NCI-H446 (cell line): ENCODE data around the gene TAF15.

Source experiments
- DNase-seq, 2 experiments: peaks; one replicate each; lab custom pipeline; 2025; lab: John Stamatoyannopoulos, UW

TAF15 gene

DNA sequence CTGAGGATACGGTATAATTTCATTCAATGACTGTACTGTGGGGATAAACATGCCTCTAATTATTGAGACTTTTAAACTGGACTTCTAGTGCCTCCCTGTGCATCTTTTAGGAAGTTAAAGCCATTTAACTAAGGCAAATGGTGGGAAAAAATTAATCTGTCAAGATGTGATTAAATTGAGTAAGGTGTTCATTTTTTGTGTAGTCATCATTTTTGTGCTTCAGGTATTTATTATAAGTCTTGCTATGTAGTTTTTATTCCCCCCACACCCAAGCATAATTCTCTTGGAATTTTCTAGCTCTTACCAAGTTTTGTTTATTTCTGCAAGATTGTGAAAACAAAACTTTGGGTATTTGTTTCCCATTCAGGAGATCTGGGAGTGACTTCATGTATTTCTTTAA is 10.2 kb downstream of the TAF15 start:
- DNase-seq = no peak

GRCh38 chr17:35821308-35821707 is 12.0 kb downstream of the TAF15 start:
- no peak for DNase-seq

DNA sequence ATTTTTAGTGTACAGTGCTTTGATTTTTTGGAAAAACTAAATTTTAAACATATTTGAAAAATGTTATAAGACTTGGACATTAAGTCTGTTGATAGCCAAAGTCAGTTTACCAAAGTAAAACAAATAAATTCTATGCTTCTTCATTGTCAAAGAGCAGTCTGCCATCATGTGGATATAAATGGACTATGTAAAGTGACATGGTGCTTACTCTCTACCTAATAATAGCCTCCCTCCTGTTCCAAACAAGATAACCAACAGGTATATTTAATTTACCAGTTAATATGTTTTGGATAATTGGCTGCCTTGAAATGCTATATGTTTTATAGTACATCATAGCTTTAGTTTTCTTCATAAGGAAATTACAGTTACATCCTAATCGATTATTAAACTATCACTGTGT is 15.9 kb downstream of the TAF15 start:
- DNase-seq = no peak

DNA sequence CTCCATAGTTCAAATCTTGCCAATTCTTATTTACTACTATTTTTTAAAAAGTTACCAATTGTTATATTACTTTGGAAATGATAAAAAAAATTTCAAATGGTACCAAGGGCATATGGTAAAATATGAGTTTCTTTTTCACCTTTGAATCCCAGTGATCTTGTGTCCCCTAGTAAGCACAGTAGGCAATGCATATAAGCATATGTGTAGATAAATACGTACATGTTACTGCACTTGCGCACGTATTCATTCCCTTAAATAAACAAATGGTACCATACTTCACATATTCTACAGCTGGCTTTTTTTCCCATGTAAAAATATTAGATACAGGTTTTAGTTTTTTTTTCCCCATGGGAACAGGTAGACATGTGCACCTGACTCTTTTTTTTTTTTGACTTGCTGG is 31.8 kb downstream of the TAF15 start:
- no peak for DNase-seq

DNA sequence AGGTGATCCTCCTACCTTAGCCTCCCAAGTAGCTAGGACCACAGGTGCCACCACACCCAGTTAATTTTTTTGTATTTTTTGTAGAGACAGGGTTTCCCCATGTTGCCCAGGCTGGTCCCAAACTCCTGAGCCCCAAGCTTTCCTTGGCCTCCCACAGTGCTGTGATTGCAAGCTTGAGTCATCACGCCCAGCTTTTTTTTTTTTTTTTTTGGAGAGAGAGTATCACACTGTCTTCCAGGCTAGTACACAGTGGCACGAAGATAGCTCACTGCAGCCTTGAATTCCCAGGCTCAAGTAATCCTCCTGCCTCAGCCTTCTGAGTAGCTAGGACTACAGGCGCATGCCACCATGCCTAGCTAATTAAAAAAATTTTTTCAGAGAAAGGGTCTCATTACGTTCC is 32.2 kb downstream of the TAF15 start:
- no peak for DNase-seq

DNA sequence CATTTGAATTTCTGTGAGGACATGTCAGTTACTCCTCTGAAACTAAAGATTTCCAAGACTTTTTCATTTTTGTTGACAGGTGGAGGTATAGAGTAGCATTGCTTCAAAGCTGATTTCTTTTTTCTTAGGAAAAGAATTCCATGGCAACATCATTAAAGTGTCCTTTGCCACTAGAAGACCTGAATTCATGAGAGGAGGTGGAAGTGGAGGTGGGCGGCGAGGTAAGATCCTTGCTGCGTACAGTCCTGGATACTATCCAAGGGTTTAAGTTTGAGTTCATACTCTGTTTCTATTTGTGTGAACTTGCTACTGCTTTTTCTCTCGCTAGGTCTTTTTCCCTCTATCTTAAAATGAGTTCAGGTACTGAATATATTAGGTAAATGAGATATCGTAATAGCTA is 33.0 kb downstream of the TAF15 start:
- DNase-seq = no peak

DNA sequence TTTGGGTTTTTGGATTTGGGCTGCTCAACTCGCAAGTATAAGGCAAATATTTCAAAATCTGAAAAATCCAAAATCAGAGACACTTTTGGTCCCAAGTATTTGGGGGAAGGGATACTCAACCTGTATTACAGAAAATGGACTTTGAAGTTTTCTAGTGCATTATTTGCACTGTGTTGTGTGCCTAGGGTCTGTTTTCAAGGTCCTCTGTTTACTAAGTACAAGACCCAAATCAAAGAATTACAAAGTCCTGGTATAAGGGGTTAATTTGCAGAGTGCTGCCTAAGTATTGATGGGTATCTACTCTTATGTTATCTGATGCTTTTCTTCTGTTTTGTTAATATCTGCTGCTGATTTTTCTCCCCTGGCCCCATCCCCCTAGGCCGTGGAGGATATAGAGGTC is 34.4 kb downstream of the TAF15 start:
- no peak for DNase-seq

- no peak for DNase-seq
These were observed 35.3 kb downstream of the TAF15 start for GRCh38 chr17:35844547-35844946.

GRCh38 chr17:35846055-35846809 is 36.9 kb downstream of the TAF15 start:
- no peak for DNase-seq

DNA sequence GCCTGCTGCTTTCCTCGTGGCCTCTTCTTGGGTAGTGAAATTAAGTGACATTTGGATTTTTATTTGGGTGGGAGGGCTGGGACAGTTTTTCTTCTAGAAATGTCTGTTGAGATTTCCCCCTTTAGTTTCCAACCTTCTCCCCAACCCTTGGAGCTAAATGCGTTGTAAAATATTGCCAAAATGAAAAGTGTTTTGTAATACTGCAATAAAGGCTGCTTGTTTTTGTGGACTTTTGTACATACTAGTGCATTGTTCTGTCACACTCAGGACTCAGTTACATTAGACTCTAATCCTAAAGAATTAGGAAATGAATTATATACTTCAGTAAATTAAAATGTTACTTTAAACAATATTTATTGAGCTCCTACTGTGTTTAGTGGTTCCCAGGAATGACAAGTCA is 37.7 kb downstream of the TAF15 start:
- no peak for DNase-seq

- DNase-seq = no peak
These were observed 38.5 kb downstream of the TAF15 start for GRCh38 chr17:35847633-35848373.

GRCh38 chr17:35849469-35850348 is 40.4 kb downstream of the TAF15 start:
- peak; percentile 34 to 70 for DNase-seq

GRCh38 chr17:35855965-35856364 is 46.7 kb downstream of the TAF15 start:
- no peak for DNase-seq

DNA sequence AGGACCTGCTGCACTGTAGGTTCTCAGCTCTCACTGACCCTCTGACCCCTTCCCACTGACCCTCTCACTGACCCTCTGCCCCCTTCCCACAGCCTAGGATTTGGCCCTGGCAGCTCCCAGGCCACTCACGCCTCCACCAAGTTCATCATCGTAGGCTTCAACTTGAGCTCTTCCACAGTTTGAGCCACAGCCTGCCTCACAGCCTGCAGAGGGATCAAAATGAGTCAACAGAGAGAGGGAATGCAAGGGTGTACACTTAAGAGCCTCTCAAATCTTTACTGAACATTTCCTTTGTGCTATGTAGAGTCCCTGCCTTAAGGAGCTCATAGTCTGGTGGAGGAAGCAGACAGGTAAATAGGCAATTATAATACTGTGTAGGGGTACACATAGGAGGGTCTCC is 47.3 kb downstream of the TAF15 start:
- DNase-seq = no peak

DNA sequence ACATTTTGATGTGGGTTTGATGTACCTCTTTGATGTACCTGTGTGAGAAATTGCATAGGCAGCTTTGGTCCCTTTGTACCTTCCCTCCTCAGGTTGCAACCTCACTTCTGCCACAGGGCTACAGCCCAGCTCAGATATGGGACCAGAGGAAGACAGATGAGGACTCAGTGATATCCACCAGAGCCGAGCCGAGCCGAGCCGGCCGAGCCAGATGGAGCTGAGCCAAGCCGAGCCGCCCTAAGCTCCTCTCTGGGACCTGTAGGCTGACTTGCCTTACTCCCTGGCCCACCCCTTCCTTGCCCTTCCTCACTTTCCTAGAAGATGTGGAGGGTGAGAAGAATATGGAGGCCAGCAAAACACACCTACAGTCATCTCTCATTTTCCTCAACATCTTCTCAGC is 55.6 kb downstream of the TAF15 start:
- DNase-seq = no peak

DNA sequence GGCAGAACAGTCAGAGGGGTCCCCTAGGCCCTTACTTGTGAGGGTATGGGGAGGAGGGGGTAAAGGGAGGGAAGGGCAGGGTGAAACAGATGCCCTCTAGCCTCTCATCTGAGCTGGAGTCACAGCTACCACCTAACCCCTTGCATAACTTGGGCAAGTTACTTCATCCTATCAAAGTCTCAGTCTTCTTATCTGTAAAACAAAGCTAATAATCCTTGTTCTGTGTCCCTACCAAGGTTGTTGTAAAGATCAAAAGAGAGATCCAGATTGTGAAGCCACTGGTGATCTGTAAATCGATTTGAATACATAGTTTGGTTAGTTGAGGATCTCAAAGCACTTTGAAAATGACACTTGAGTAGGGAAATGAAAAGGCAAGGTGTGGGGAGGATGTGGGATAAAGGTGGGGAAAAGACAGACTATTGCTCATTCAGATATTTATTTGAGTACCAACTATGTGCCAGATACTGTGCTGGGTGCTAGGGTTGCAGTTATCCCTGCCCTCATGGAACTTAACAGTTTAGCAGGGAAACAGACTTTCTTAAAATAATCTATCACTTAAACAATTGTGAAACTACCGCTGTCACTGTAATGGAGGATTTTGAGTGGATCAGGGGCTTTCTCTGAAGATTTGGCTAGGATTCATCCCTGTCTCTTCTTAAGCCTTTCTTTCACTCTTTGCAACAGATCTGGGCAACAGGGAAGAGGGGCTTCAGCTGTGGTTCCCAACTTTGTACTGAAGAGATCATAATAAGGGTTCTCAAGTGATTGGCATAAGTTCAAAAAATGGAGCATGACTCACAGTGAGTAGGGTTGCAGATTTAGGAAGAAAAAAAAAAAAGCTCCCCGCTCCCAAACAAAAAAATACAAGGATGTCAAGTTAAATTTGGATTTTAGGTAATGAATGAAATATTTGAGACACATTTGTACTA is 56.4 kb downstream of the TAF15 start:
- DNase-seq = no peak

- no peak for DNase-seq
These were observed 57.2 kb downstream of the TAF15 start for GRCh38 chr17:35866341-35866950.

GRCh38 chr17:35867574-35867973 is 58.3 kb downstream of the TAF15 start:
- DNase-seq = no peak

GRCh38 chr17:35868737-35869136 is 59.5 kb downstream of the TAF15 start, which contains the start of gene HEATR9:
Gene HEATR9, minus strand, starts transcription at chr17:35868891. Its CDS starts 149 bp downstream, at chr17:35868742.
- DNase-seq = no peak

DNA sequence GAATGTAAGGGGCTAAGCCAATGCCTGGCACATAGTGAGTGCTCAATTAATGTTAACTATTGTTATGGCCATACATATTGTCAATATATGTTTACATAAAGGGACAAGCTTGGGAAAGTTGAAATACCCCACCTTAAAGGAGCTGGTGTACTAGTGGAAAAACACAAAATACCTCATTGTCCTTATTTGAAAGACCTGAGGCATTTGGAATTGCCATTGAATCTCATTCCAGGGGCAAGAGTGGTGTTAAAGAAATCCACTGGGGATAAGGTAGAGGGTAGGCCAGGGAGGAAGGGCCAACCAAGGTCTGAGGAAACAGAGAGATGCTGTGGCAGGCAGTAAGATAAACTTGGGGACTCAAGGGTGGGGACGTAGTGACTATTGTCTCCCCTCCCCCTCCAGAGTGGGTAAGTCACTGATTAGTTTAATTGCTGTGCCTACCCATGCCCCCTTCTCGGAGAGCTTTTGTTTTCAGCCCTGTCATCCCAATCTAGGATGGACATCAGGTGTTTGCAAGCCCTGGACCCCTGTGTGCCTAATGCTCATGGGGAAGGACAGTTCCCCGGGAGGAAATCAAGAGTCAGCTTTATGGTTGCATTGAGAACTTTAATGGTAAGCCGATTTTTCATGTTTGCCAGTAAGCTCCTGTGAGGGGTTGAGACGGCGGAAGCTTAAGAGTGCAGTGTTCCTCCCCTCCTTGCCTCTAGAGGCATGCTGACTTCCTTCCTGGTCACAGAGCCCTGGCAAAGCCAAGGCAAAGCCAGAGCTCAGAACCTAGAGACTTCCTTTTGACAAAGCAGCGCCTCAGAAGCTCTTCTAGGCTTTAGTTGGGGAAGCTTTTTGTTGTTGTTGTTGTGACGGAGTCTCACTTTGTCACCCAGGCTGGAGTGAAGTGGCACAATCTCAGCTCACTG is 61.9 kb downstream of the TAF15 start:
- no peak for DNase-seq
